ENCODE measurements around the gene SZRD1.

DNA sequence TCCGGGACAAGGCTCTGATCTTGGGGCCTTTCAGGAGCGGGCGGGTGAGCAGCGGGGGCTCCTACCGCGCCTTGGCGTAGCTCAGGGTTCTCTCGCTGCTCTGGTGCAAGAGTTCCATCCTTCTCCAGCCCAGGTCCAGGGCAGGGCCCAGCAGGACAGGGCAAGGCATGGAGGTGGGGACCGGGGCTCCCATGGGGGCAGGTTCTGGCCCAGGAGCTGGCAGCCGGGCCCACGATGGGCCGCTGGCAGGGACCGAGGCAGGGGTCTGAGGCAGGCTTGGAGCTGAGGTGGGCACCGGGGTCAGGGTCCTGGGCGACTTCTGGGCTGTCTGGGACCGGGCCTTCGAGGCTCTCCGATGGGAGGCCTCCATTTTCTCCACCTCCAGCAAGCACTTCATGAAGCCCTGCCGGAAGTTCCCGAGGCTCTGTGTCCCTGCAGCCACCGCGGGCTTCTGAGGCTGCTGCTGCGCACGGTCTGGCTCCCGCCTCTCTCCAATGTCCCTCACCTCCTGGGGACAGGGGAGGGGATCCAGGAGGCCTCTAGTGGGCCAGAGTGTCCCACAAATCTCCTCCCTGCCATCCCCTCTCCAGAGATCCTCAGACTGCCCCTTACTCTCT, 42.6 kb downstream of the SZRD1 start:
- TF ChIP-seq EZH2 (IDR thresholded peaks at IDR 0.05; ENCODE audit: low read depth): no peak
- TF ChIP-seq, protein P1, sequence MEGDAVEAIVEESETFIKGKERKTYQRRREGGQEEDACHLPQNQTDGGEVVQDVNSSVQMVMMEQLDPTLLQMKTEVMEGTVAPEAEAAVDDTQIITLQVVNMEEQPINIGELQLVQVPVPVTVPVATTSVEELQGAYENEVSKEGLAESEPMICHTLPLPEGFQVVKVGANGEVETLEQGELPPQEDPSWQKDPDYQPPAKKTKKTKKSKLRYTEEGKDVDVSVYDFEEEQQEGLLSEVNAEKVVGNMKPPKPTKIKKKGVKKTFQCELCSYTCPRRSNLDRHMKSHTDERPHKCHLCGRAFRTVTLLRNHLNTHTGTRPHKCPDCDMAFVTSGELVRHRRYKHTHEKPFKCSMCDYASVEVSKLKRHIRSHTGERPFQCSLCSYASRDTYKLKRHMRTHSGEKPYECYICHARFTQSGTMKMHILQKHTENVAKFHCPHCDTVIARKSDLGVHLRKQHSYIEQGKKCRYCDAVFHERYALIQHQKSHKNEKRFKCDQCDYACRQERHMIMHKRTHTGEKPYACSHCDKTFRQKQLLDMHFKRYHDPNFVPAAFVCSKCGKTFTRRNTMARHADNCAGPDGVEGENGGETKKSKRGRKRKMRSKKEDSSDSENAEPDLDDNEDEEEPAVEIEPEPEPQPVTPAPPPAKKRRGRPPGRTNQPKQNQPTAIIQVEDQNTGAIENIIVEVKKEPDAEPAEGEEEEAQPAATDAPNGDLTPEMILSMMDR (conservative IDR thresholded peaks at IDR 0.05): no peak
